HG02938 (cell line): ENCODE data around the gene MALT1.
"Not testable (repeated sequence)": the region's sequence is repeated elsewhere in the genome, so short reads cannot be mapped to it uniquely, and the experiment has no call there.

Experiments
- ATAC-seq: cut with Tn5 transposase; IDR thresholded peaks from one replicate; pipeline ENCODE4 v1.9.1; 2021; ENCODE audit warnings: mild to moderate bottlenecking, moderate library complexity; ENCODE audit not compliant: unreplicated experiment

The MALT1 gene

DNA sequence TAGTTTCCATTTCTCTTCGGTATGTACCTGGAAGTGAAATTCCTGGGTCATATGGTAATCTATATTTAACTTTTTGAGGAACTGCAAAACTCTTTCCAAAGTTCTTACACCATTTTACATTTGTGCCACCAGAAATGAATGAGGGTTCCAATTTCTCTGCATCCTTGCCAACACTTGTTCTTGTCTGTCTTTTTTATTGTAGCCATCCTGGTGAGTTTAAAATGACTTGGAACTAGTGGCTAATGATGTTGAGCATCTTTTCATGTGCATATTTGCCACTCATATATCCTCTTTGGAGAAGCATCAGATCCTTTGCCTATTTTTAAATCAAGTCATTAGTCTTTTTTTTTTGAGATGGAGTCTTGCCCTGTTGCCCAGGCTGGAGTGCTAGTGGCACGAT lies 59.4 kb downstream of the MALT1 start:
- ATAC-seq: no peak

DNA sequence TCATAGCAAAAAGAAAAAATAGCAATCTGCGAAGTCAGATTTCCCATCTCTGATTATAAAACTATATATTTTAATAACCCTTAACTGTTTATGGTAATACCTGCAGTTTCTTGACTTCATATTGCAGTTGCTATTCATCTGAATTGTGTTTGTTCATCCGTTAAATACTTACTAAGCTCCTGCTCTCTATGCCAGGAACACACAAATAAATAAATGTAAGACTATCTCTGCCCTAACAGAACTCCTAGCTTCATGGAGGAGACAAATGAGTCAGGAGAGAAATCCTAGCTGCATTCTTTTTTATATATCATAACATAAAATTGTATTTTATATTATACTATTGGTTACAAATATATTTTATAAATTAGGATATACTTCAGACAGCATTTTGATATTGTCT lies 61.2 kb downstream of the MALT1 start:
- ATAC-seq: no peak

DNA sequence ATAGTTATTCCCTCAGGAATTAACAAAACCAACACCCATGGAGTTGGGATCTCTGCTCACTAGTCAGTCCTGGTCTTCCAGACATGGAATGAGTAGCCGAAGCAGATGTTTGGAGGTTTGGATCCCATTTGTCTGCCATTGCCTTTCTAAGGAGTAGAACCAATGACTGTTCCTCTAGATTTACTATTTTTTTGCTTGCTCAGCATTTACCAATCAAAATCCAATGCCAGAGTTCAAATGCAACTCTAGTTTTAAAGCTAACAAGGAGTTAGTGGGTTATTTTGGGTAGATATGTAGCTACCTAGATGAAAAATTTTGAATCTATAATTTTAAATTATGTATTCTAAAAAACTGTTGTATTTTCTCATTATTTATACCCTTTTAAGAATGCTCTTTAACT lies 62.6 kb downstream of the MALT1 start:
- no peak for ATAC-seq

DNA sequence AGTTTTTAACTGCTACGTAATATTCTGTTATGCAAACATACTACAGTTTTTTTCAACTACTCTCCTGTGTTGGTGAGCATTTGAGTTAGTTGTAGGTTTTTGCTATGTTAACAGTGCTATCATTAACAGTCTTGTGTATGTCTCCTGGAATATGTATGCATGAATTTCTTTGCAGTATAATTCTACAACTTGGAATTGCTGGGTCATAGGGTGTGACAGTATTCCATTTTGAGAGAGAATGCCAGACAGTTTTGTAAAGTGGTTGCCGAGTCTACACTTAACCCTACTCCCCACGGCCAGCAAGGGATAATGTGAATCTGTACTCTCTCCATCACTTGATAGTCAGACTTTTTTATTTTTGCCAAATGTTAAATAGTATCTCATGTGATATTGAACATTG lies 67.1 kb downstream of the MALT1 start:
- ATAC-seq: no peak

DNA sequence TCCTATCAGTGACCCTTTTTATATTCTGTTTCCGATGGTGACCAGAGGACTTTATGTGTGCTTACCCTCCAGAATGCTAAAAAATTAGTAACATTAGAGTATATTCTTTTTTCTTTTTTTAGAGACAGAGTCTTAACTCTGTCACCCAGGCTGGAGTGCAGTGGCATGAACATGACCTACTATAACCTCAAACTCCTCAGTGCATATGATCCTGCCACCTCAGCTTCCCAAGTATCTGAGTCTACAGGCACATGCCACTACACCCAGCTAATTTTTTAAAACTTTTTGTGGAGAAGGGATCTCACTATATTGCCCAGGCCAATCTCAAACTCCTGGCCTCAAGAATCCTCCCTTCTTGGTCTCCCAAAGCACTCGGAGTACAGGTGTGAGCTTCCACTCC lies 74.6 kb downstream of the MALT1 start:
- no peak for ATAC-seq

DNA sequence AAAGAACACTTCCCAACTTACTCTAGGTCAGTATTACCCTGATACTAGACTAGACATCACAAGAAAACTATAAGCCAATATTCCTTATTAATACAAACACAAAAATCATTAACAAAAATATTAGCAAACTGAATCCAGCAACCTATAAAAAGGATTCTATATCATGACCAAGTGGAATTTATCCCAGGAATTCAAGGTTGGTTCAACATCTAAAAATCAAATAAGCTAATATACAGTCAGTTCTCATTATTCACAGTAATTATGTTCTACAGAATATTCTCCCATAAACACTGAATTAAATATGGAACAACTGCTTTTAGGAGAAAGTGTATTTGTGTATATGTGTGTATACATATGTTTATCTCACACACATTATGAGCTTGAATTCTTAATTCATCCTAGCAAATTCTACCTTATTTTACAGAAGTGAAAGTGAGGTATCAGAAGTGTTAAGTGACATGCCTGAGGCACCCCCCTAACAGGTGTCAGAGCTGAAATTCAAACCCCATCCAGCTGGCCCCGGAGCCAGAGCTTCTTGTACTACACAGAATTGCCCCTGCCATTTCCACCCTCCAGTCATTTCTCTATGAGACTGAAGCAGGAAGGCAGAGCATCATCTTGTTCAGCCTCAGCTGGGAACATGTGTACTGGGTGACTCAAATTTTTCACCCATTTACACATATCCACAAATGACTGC lies 77.8 kb downstream of the MALT1 start:
- ATAC-seq: no peak

DNA sequence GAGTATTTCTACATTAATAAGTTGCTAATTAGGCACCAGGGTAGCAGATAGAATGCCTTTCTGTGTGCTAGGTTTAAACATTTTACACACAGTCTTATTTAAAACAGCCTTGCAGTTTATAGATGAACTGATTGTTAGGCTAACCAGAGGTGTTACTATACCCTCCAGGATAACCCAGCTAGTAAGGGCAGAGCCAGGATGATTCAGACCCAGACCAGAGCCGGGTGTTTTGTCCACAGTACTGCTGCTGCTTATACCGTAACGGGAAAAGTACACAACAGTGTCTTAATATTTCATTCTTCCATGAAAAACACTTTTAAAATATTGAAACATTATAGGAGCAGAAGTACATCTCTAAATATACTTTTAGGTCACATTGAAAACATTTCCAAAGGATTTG lies 82.7 kb downstream of the MALT1 start:
- no peak for ATAC-seq

DNA sequence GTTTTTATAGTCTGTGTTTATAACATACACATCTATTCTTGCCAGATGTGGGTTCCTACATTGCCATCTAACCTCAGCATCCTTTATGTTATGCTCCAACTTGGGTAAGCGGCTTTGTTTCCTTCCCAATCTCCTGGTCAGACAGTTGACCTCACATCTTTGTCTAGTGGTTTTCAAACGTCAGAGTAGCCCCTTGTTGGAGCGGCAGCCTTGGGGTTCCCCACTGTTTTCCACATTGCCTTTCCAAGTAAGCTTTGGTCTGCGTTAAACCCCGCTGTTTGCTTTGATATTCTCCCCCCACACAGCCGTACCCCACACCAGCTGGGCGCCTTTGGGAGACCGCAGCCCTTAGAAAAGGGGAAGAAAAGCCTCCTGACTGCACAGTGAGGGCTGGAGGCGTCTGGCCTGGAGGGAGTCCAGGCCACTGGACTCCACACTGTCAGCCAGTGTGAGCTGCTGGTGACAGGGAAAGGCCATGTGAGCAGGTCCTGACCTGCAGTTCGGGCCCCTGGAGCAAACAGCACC lies 83.3 kb downstream of the MALT1 start:
- no peak for ATAC-seq

DNA sequence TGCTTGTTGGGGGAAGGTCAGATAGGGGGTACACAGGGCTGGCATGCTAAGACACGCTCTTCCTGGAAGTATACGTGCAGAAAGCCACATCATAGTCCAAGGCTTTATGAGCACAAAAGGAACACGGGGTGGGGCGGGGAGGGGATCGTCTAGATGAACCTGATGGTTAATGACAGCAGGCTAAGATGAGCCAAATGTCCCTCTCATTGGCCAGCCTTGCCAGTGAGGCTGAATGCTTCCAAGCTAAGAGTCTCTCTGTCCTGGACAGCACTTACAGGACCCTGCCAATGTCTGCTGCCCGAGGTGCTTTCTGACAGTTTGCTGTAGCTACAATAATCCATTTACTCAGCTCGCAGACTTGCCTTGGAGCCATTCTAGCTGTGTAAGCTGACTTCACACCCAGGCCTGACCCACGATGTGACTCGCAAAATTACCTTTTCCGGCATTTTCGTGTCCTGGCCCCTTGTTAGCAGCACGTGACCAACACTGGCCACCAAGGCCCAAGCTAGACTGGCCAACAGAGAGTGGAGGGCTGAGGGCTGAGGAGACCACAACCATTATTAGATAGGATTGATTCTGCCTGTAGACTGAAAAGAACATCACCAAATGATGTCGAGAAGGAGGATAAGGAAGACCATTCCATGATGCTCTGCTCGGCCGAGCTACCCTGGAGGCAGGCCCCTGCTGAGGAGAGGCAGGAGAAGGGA lies 84.2 kb downstream of the MALT1 start:
- ATAC-seq: no peak

DNA sequence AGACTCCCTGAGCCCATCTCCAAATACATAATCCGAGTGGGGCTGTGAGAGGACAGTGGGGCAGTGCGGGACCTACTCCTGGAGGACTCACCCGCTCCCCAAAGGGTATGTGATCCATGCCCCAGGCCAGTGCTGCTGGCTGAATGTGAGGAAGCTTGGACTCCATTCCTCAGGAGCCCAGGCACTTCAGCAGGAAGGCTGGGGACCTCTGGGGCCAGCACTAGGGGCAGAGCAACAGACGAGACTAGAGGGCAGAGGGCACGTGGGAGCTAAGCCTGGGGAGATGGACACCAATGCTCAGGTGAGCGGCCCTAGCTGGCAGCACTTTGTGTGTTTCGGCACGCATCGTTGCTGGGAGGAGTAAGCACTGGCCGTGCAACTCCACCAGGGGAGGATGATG lies 84.9 kb downstream of the MALT1 start:
- ATAC-seq: no peak

DNA sequence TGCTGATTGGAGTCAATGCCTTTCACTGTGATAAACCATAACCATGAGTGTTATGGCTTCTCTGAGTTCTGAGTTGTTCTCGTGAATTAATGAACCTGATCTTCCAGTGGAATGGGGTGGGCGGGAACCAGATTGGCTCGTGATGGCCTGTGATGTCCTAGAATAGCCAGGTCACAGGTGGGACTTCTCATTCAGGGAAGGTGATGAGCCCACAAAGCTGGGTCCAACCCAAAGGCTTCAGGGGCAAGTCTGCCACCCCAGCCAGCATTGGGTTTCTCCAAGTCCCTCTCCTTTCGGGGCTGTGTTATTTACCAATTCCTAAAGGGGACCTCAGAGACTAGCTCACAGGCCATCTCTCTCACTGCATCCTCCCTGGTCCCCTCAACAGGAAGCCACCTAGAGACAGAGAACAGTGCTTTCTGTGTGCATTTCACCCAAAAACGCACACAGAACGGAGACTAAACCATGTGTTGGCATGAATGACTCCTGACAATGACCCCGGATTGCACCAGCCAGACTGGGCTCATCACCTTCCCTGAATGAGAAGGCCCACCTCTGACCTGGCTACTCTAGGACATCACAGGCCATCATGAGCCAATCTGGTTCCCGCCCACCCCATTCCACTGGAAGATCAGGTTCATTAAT lies 85.5 kb downstream of the MALT1 start:
- ATAC-seq: no peak

DNA sequence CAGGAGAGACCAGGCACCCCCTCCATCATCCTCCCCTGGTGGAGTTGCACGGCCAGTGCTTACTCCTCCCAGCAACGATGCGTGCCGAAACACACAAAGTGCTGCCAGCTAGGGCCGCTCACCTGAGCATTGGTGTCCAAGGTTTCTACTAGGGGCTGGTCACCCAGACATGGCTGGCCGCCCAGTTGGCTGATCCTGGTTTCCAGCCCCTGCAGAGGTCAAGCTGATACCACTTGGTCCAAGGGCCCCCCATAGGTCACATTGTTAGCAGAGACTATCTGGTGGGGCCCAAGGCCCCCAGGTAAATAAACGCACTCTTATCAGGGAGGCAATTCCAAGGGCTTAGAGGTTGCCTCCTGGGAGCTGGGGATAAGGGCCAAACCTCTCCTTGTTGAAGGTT lies 86.1 kb downstream of the MALT1 start:
- ATAC-seq: not testable (repeated sequence)

DNA sequence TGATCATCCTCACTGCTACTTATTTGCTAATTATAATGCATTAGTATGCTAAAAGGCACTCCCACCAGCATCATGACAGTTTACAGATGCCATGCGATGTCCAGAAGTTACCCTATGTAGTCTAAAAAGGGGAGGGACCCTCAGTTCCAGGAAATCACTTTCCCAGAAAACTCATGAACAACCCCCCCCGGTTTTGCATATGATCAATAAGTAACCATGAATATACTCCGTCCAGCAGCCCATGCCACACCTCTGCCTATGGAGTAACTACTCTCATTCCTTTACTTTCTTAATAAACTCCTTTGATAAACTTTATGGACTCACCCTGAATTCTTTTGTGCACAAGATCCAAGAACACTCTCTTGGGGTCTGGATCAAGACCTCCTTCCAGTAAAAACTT lies 86.8 kb downstream of the MALT1 start:
- no peak for ATAC-seq

DNA sequence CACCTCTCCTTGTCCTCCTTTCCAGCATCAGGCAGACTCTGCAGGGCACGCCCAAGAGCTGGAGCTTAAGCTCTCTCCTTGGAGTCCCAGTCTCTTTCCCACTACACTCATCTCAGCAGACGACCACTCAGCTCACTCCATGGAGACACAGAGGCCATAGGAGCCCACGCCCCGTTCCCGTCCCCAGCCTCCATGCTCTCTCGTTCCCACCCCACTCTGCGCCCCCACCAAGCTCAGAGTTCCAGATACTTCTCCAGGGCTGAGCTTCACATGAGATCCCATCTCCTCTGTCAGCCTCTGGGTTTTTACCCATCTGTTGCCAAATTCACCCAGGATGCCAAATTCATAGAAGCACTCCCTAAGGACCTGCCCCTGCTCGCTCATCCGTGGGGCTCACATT lies 87.3 kb downstream of the MALT1 start:
- no peak for ATAC-seq

DNA sequence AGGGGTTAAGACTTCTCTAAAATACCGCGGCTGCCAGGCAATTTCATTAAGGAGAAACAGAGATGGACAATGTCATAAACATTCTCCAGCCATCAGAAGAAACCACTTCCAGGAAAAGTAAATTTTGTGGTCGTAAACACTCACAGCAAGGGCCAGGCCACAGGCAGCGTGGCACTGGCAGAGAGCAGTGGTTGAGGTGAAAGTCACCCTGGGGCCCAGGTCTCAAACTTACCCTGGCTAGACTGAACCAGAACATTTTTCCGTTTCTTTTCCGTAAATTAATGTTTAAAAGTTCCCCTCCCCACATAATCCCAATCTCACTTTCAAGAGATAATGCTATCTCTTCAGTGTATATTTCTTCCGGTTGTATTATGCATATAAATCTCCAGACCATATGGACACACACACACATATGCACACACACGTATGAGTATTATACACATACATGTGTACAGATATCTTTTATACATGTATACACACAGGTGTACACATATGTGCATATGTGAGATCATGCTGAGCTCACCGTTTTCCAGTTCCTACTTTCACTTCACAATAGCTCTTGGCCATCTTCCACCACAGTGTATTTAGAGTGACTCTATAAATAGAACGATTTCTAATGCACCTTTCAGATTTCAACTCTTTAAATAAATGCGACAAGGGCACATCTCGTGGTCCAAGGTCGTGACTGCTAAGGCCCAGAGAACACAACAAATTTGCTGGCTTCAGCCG lies 90.1 kb downstream of the MALT1 start:
- ATAC-seq: peak; percentile 60

DNA sequence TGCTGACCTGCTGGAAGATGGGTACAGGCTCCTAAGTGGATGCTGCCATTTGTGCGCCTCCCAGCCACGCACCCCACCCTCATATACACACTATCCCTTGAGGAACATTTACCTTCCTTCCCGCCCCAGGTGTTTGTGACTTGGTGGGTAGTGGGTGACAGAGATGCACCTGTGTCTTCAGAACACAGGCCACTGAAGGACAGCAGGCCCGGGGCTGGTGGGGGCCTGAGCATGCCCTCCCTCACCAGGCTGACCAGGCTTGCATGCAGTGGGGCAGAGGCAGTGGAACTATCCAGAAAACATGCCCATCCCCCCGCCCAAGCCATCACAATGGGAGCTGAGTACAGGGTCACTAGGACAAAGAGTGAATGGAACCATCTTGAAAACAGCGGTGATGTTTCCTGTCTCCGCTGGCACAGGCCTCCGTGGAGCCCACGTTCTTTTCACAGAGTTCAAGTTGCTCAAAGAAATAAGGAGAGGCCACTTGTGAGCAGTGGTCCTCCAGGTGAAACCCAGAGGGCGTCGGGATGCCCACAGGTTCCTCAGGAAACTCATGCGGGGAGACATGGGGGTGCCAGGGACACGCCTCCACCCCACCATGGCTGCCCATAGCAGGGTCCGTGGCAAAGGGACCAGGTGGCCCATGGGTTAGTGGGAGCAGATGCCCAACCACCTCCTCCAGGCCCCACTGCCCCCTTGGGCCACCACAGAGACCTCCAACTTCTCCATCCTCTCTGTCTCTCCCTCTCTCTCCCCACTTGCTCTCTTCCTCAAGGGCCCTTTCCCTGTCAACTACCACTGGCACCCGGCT lies 90.9 kb downstream of the MALT1 start:
- no peak for ATAC-seq

DNA sequence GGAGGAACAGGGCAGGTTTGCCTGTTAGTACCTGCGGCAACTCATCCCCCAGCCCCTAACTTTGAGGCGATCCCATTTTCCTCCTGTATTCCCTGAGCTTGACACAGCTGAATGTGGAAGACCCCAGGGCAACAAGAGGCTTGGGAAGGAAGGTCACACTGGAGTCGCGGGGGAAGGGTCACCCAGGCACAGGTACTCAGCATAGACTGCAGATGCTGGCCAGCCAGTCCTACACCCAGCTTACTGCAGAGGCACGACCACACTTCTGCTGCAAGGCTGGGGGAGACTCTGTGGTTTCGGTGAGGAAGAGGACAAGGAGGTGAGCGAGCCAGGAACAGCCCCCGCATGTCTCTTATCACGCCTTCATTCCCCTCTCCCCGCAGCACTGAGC lies 91.5 kb downstream of the MALT1 start:
- ATAC-seq: no peak

DNA sequence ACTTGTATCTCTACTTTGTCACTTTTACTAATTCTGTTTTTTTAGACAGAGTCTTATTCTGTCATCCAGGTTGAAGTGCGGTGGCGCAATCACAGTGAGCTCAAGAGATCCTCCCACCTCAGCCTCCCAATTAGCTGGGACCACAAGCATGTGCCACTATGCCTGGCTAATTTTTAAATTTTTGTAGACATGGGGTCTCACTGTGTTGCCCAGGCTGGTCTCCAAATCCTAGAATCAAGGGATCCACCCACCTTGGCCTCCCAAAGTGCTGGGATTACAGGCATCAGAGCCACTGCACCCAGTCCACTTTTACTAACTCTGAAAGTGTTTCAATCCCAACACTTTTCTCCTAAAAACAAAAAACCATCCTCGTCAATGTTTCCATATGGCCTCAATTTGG lies 94.9 kb downstream of the MALT1 start:
- ATAC-seq: no peak

DNA sequence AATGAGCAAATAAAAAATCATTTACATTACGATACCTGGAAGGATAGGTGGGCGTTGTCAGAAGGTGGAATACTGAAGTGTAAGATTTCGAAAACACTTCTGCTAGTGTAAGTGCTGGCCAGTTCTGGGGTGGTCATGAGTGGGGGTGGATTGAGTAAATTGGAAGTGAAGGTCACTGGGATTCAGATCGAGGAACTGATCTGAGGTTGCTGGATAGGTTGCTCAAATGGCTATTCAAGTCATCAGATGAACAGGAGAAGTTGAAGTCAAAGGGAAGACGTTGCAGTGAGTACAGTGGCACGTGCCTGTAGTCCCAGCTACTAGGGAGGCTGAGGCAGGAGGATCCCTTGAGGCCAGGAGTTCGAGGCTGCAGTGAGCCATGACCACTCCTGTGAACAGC lies 95.7 kb downstream of the MALT1 start:
- ATAC-seq: no peak

DNA sequence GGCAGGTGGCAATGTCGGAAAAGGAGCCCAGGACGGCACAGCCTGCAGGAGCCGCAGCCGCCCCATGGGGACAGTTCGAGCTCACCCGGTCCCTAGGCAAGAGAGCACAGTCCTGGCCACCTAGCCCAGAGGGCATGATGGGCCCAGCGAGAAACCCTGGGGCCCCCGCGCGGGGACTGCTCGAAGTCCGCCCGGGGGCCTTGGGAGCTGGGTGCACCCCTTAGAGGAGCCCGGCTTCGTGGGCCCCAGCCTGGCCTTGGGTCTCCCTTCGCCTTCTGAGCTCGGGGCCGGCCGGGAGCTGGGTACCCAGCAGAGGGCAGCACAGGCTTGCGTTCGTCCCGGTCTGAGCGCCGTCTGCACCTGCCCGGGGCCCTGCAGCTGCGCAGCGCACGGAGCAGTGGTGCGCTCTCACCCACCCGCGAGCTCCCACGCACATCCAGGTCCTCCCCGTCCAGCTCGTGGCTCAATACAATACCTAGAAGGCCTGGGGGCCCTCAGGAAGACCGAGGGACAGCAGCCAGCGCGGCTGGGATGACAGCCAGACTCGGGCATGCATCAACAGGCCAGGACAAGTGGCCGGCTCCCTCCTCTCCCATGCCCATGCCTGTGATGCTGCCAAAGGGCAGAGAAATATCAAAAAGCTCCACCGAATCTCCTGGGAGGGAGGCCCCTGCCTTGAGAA lies 97.2 kb downstream of the MALT1 start:
- peak; percentile 72 for ATAC-seq
